HG03354 (cell line): ENCODE results near the gene IFT52.

Experiments used
- ATAC-seq: cut with Tn5 transposase; IDR thresholded peaks from one replicate; pipeline ENCODE4 v1.9.1; 2021; ENCODE audit warnings: mild to moderate bottlenecking; ENCODE audit not compliant: unreplicated experiment, poor library complexity, severe bottlenecking

IFT52 gene

DNA sequence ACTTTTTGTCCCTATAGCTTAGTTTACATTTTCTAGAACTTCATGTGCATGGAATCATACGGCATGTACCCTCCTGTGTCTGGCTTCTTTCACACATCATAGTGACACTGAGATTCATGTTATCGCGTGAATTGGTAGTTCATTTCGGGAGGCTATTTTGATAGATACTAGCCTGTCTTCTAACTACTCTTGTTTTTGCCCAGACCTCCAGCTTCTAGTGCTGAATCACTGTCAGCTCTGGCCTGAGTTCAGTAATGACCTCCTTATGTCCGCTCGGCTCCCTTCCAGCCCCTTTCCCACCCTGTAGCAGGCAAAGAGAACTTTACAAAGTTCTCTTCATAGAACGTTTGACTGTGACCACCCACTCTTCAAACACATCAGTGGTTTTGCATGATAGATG lies 90.2 kb downstream of the IFT52 start:
- peak; percentile 4 for ATAC-seq

GRCh38 chr20:43681468-43681942 lies 90.8 kb downstream of the IFT52 start:
- peak; percentile 33 for ATAC-seq

- ATAC-seq = peak; percentile 95
Observed at GRCh38 chr20:43681991-43682410, 91.3 kb downstream of the IFT52 start.

DNA sequence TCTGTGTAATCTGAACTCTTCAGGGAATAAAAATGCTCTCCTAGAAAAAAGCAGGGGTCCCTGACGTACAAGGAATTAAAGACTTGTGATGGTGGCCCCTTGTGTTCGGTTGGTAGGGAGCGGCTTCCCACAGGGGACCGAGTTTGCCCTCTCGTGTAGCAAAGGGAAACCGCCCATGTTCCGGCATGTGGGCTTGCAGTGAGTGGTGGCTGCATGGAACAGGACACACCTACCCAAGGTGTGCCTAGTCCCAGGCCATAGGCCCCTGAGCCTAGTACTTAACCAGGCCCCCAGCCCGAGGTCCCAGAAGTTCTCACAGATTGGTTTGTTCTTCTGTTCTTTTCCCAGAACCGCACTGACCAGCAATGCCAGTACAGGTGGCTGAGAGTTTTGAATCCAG lies 91.7 kb downstream of the IFT52 start:
- peak; percentile 35 for ATAC-seq

DNA sequence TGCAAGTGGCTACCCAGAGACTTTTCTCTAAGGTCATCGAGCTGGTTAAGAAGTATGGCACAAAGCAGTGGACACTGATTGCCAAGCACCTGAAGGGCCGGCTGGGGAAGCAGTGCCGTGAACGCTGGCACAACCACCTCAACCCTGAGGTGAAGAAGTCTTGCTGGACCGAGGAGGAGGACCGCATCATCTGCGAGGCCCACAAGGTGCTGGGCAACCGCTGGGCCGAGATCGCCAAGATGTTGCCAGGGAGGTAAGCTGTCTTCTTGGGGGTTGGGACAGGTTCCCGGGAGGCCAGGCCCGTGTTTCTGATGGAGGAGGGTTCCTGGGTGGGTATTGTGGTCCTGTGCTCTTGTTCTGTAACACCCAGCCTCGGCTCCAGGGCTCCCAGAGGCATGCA lies 96.1 kb downstream of the IFT52 start:
- ATAC-seq = no peak

DNA sequence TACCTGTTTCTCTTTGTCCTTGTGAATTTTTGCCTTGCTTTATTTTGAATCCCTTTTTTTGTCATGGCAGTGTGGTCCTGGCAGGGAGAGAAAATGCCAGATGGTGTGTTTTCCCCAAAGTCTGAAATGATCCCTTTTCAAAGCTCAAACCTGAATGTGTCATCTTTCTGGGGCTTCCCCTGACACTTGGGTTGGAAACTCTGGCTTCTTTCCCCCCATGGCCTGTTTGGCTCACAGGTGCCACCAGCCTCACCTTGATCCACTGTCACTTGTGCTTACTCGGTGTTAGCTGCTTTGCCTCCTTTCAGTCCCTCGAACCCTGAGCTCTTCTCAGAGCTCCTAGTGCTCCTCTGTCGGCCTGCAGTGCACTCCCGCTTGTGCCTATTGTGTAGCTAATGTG lies 98.4 kb downstream of the IFT52 start:
- no peak for ATAC-seq

- ATAC-seq = no peak
Observed at GRCh38 chr20:43690943-43691598, 100.3 kb downstream of the IFT52 start.

- ATAC-seq = no peak
Observed at GRCh38 chr20:43691928-43692524, 101.3 kb downstream of the IFT52 start.

DNA sequence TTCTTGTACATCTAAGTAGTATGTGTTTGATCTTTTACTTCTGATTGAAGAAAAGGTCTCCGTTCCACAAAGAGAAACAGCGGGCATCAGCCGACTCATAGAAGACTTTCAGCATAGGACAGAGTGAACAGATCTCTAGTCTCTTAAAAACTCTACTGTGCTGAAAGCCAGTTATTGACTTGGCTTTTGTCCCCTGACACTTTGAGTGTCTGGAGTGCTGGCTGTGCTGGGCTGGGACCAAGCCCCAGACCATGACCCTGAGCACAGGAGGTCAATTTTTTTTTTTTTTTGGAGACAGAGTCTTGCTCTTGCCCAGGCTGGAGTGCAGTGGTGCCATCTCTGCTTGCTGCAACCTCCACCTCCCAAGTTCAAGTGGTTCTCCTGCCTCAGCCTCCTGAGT lies 104.0 kb downstream of the IFT52 start:
- ATAC-seq = no peak

DNA sequence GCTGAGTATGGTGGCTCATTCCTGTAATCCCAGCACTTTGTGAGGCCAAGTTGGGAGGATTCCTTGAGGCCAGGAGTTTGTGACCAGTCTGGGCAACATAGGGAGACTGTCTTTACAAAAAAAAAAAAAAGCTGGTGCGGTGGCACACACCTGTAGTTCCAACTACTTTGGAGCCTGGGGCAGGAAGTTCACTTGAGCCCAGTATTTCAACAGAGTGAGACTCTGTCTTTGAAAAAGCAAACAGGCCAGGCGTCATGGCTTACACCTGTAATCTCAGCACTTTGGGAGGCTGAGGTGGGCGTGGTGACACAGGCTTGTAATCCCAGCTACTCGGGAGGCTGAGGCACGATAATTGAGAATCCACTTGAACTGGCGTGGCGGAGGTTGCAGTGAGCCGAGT lies 104.8 kb downstream of the IFT52 start:
- ATAC-seq = no peak
